H1 (cell line): ENCODE results near the gene TENT4A. TPM values are rescaled to one million over a fixed set of nuclear protein-coding genes. Genes with fewer than 3 reads are reported as not detected.
A peak's percentile ranks its signal among the peaks of the same experiment; 100 is the strongest.

ENCODE experiments used
- CTCF ChIA-PET: fragments of 300-600 bp; sonication (Branson Sonifier 250); formaldehyde crosslinking; loops from one replicate; lab custom pipeline; 2021; ENCODE audit not compliant: partially characterized antibody; lab: Charles Lee
- POLR2A ChIA-PET: fragments of 300-600 bp; sonication (Branson Sonifier 250); formaldehyde crosslinking; loops from one replicate; lab custom pipeline; 2021; ENCODE audit warnings: inconsistent platforms; ENCODE audit not compliant: partially characterized antibody; lab: Charles Lee
- DNase-seq, 2 experiments: peaks; one replicate each; pipeline versions ENCODE4 v3.0.0 to v3.0.0-alpha.2; 2010 to 2022; ENCODE audit warnings: low spot score in 2 of 2, low read depth in 1 of 2, mixed read lengths in 1 of 2
- FAIRE-seq: peaks from 2 replicates; lab custom pipeline; 2011; peaks lifted over from hg19 to GRCh38; lab: Jason Lieb, UNC
- H2AFZ ChIP-seq: 2 replicates; pipeline ENCODE4 v1.8.1; 2012; ENCODE audit warnings: low read length, inconsistent platforms
- H2AK5ac ChIP-seq: 2 replicates; pipeline ENCODE4 v1.6.1; 2013; ENCODE audit warnings: low read depth, low read length
- H2BK120ac ChIP-seq: replicated peaks from 2 replicates; pipeline ENCODE3; 2013; ENCODE audit warnings: low read depth, low read length, inconsistent platforms
- H2BK12ac ChIP-seq: 2 replicates; pipeline ENCODE4 v1.6.1; 2013; ENCODE audit warnings: low read depth, low read length
- H2BK15ac ChIP-seq: 2 replicates; pipeline ENCODE4 v1.6.1; 2013; ENCODE audit warnings: low read length
- H2BK20ac ChIP-seq: 2 replicates; pipeline ENCODE4 v1.6.1; 2013; ENCODE audit warnings: low read length
- H2BK5ac ChIP-seq: 2 replicates; pipeline ENCODE4 v1.6.1; 2013; ENCODE audit warnings: low read depth, low read length
- H3K14ac ChIP-seq: 2 replicates; pipeline ENCODE4 v1.6.1; 2013; ENCODE audit warnings: inconsistent platforms; ENCODE audit not compliant: insufficient read length
- H3K18ac ChIP-seq: 2 replicates; pipeline ENCODE4 v1.6.1; 2013; ENCODE audit warnings: low read length; ENCODE audit errors: extremely low read depth
- H3K23ac ChIP-seq: 2 replicates; pipeline ENCODE4 v1.6.1; 2013; ENCODE audit warnings: inconsistent platforms; ENCODE audit not compliant: insufficient read length
- H3K23me2 ChIP-seq: 2 replicates; pipeline ENCODE4 v1.6.1; 2013; ENCODE audit warnings: low read depth, low read length
- H3K27ac ChIP-seq: 2 replicates; pipeline ENCODE4 v1.6.1; 2011; ENCODE audit warnings: low read depth, low read length, inconsistent platforms
- H3K27me3 ChIP-seq, 4 experiments: replicated peaks in 1 of 4; 1 replicate in 1 of 4; 2 replicates in 3 of 4; pipeline versions ENCODE4 v1.6.1 to v1.8.1; 2011 to 2013; ENCODE audit warnings: low read length in 3 of 4, mild to moderate bottlenecking in 3 of 4, inconsistent platforms in 2 of 4, mixed read lengths in 2 of 4, moderate library complexity in 1 of 4; ENCODE audit not compliant: control insufficient read depth in 3 of 4, insufficient read depth in 3 of 4; ENCODE audit errors: extremely low read depth in 1 of 4
- H3K36me3 ChIP-seq, 4 experiments: 2 replicates each; pipeline versions ENCODE4 v1.6.1 to v1.8.1; 2011 to 2013; ENCODE audit warnings: mild to moderate bottlenecking in 4 of 4, low read length in 3 of 4, moderate library complexity in 2 of 4, control low read depth in 1 of 4, inconsistent platforms in 1 of 4; ENCODE audit not compliant: insufficient read depth in 4 of 4, control insufficient read depth in 2 of 4
- H3K4ac ChIP-seq: replicated peaks from 2 replicates; pipeline ENCODE3; 2013; ENCODE audit warnings: low read length, low read depth, mixed read lengths, inconsistent platforms; ENCODE audit not compliant: insufficient read length
- H3K4me1 ChIP-seq, 4 experiments: replicated peaks in 1 of 4; 1 replicate in 1 of 4; 2 replicates in 3 of 4; pipeline versions ENCODE4 v1.6.1 to v1.8.1; 2011 to 2013; ENCODE audit warnings: low read length in 3 of 4, inconsistent platforms in 2 of 4, mixed read lengths in 1 of 4; ENCODE audit not compliant: insufficient read depth in 4 of 4, control insufficient read depth in 3 of 4
- H3K4me2 ChIP-seq, 2 experiments: 2 replicates each; pipeline versions ENCODE4 v1.6.1 to v1.8.1; 2011 to 2013; ENCODE audit warnings: low read depth in 2 of 2, low read length in 2 of 2, control low read depth in 1 of 2, inconsistent platforms in 1 of 2, mild to moderate bottlenecking in 1 of 2; ENCODE audit not compliant: insufficient read depth in 1 of 2
- H3K4me3 ChIP-seq, 4 experiments: fragments of 200-600, 300-600 bp in 1 of 4; sonication (generic), shearing (Covaris generic), sonication (Bioruptor Twin) in 1 of 4; 2 replicates each; pipeline versions ENCODE4 v1.5.1 to v1.8.1; 2011 to 2016; ENCODE audit warnings: low read length in 4 of 4, low read depth in 3 of 4, control low read depth in 2 of 4, inconsistent platforms in 2 of 4, mild to moderate bottlenecking in 2 of 4, mixed read lengths in 1 of 4, moderate library complexity in 1 of 4; ENCODE audit not compliant: insufficient read depth in 2 of 4; ENCODE audit errors: extremely low read depth in 1 of 4
- H3K56ac ChIP-seq: replicated peaks from 2 replicates; pipeline ENCODE3; 2013; ENCODE audit warnings: low read depth, mild to moderate bottlenecking, mixed read lengths, low read length, inconsistent platforms; ENCODE audit not compliant: insufficient read length
- H3K79me1 ChIP-seq: 2 replicates; pipeline ENCODE4 v1.6.1; 2013; ENCODE audit warnings: low read depth, low read length, control low read depth
- H3K79me2 ChIP-seq, 2 experiments: 2 replicates each; pipeline versions ENCODE4 v1.6.1 to v1.8.1; 2012 to 2013; ENCODE audit warnings: low read length in 2 of 2, mild to moderate bottlenecking in 2 of 2, inconsistent platforms in 1 of 2; ENCODE audit not compliant: insufficient read depth in 2 of 2, control insufficient read depth in 1 of 2
- H3K9ac ChIP-seq, 4 experiments: replicated peaks in 1 of 4; 1 replicate in 1 of 4; 2 replicates in 3 of 4; pipeline versions ENCODE4 v1.6.1 to v1.8.1; 2011 to 2013; ENCODE audit warnings: low read depth in 3 of 4, low read length in 3 of 4, control low read depth in 2 of 4, mild to moderate bottlenecking in 2 of 4, moderate library complexity in 2 of 4, inconsistent platforms in 1 of 4; ENCODE audit errors: extremely low read depth in 1 of 4
- H3K9me3 ChIP-seq, 2 experiments: 2 replicates each; pipeline versions ENCODE4 v1.6.1 to v1.8.1; 2012 to 2013; ENCODE audit warnings: mild to moderate bottlenecking in 2 of 2, moderate library complexity in 2 of 2, control low read depth in 1 of 2, inconsistent platforms in 1 of 2, low read depth in 1 of 2, low read length in 1 of 2, mixed read lengths in 1 of 2; ENCODE audit not compliant: insufficient read depth in 2 of 2
- H4K20me1 ChIP-seq, 2 experiments: replicated peaks in 1 of 2; 2 replicates each; pipeline versions ENCODE3 to v1.8.1; 2011 to 2013; ENCODE audit warnings: inconsistent platforms in 2 of 2, low read length in 2 of 2, mild to moderate bottlenecking in 1 of 2; ENCODE audit not compliant: insufficient read depth in 2 of 2, control insufficient read depth in 1 of 2
- H4K5ac ChIP-seq: 2 replicates; pipeline ENCODE4 v1.6.1; 2013; ENCODE audit warnings: low read length, low read depth, mixed read lengths, inconsistent platforms; ENCODE audit not compliant: insufficient read length
- H4K8ac ChIP-seq: 2 replicates; pipeline ENCODE4 v1.8.0; 2013; ENCODE audit warnings: mild to moderate bottlenecking, moderate library complexity, low read length, inconsistent platforms; ENCODE audit not compliant: insufficient read depth; ENCODE audit errors: extremely low read depth
- H4K91ac ChIP-seq: replicated peaks from 2 replicates; pipeline ENCODE3; 2013; ENCODE audit warnings: low read length, mixed read lengths, inconsistent platforms; ENCODE audit not compliant: insufficient read length
- ASH2L ChIP-seq: fragments of 200-600, 300-600 bp; sonication (generic); IDR thresholded peaks from one replicate; pipeline ENCODE4 v1.7.1; 2017; ENCODE audit warnings: low read length
- CHD1 ChIP-seq: IDR thresholded peaks from 2 replicates; pipeline ENCODE4 v1.6.1; 2012; ENCODE audit warnings: low read depth, low read length, improper control_type of control experiment
- POLR2AphosphoS5 ChIP-seq: IDR thresholded peaks from 2 replicates; pipeline ENCODE4 v1.6.1; 2011; ENCODE audit warnings: low read depth, low read length
- SIN3A ChIP-seq, 2 experiments: IDR thresholded peaks in 1 of 2; conservative IDR thresholded peaks in 1 of 2; 2 replicates each; pipeline ENCODE4 v1.6.1; 2011 to 2012; ENCODE audit warnings: low read length in 2 of 2, improper control_type of control experiment in 1 of 2, low read depth in 1 of 2, mild to moderate bottlenecking in 1 of 2
- SP4 ChIP-seq: IDR thresholded peaks from 2 replicates; pipeline ENCODE4 v1.6.1; 2012; ENCODE audit warnings: low read length, inconsistent platforms
- SUZ12 ChIP-seq: fragments of 200-600 bp; sonication (generic); IDR thresholded peaks from 2 replicates; pipeline ENCODE4 v1.6.1; 2012; ENCODE audit warnings: mild to moderate bottlenecking, inconsistent platforms, low read length, moderate library complexity, mixed read lengths
- TAF7 ChIP-seq: optimal IDR thresholded peaks from 2 replicates; pipeline ENCODE3; 2011; ENCODE audit warnings: low read depth, mild to moderate bottlenecking, inconsistent platforms, low read length, moderate library complexity, borderline replicate concordance
- WGBS, 2 experiments: shearing (Covaris generic) in 1 of 2; methylation state at CpG; one replicate each; pipeline versions ENCODE4 v1.1.6 to v1.1.7; 2013 to 2015; ENCODE audit warnings: low lambda C conversion rate in 2 of 2, mixed read lengths in 2 of 2, inconsistent platforms in 1 of 2, low coverage in 1 of 2, missing lambda C conversion rate in 1 of 2; ENCODE audit not compliant: insufficient replicate concordance in 2 of 2, insufficient coverage in 1 of 2, insufficient read length in 1 of 2; ENCODE audit errors: extremely low coverage in 1 of 2, missing lambda C conversion rate in 1 of 2; 5-methylcytosine and 5-hydroxymethylcytosine counted together
- polyA plus RNA-seq, 7 experiments: library from polyadenylated mRNA; depleted of rRNA in 3 of 7; stranded (reverse) in 5 of 7; unstranded in 2 of 7; fragments of >200 nt in 5 of 7; fragments of 200-250 nt in 2 of 7; gene quantifications; 1 replicate in 5 of 7; 2 replicates in 1 of 7; 4 replicates in 1 of 7; pipeline versions ENCODE4 v1.2.1 to v1.2.3, GENCODE V29; 2011 to 2013; ENCODE audit warnings: missing spikeins in 2 of 7, mixed read lengths in 2 of 7
- total RNA-seq: library from RNA; stranded (reverse); fragmentation: NEBNext Ultra II Directional; extraction: Animal tissue kit (Norgen Biotek cat#: 25700); gene quantifications from 2 replicates; pipeline ENCODE4 v1.2.1, GENCODE V29; 2021

Gene TENT4A
- total and polyA plus RNA-seq, 2 of the 8 experiments (the other 6 are each of a cell fraction or from before 2014, with no cell fraction given), result 8.9 to 25.1 TPM

DNA sequence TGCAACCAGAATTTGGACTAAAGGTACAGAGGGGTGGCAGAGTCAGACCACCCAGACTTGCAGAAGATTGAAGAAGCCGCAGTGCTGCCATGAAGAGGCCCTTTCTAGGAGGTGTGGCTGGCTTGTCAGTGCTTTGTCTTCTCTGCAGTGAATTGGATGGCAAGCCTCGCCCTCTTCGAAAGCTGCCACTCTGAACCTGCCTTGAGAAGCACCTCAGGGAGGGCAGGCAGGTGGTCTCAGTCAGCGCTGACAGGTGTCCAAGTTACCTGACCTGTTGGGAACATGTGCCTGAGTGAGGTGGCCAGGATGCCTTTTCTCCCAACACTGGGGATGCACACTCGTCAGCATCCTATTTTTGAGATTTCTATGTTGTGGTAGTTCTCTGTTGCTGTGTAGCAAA, 6.2 kb downstream of the TENT4A start:
- TF ChIP-seq SIN3A (conservative IDR thresholded peaks at IDR 0.05 in 1 of 2, IDR thresholded peaks at IDR 0.05 in 1 of 2; ENCODE audit: low read depth in 1 of 2, low read length in 2 of 2), result no peak
- no peak for TF ChIP-seq TAF7
- TF ChIP-seq POLR2AphosphoS5, result no peak
- TF ChIP-seq SUZ12, result no peak
- TF ChIP-seq CHD1, result no peak
- TF ChIP-seq ASH2L, result no peak
- no peak for TF ChIP-seq SP4
- TF ChIP-seq, all 59 proteins: peak for 0
- H4K8ac ChIP-seq, result no peak overlapping the region
- H4K5ac ChIP-seq, result no peak overlapping the region
- H3K27me3 ChIP-seq, result no peaks in the 10 kb centered on the region
- H2BK12ac ChIP-seq, result no peak overlapping the region
- no peak overlapping the region for H2AK5ac ChIP-seq
- H2AFZ ChIP-seq, result no peak overlapping the region
- no peak overlapping the region for H3K56ac ChIP-seq
- H3K4ac ChIP-seq, result no peak overlapping the region
- ChIA-PET POLR2A (no interaction called here), CTCF (no interaction called here)
- H3K79me2 ChIP-seq, result peaks cover 18 to 98% of the 10 kb centered on the region in 2 experiments
- FAIRE-seq, result no peak
- H3K23me2 ChIP-seq, result no peaks in the 10 kb centered on the region; the same call in 1 of the 2 replicates
- H4K91ac ChIP-seq, result no peak overlapping the region
- peaks cover 40% of the 10 kb centered on the region for H3K79me1 ChIP-seq
- no peak overlapping the region for H2BK15ac ChIP-seq
- no peak overlapping the region for H3K23ac ChIP-seq
- H2BK120ac ChIP-seq, result no peak overlapping the region
- no peak overlapping the region for H3K27ac ChIP-seq
- H3K9ac ChIP-seq, result no peak overlapping the region
- no peak overlapping the region for H3K14ac ChIP-seq
- H2BK5ac ChIP-seq, result no peak overlapping the region
- H3K4me1 ChIP-seq, result peaks cover 3 to 15% (median 7%) of the 10 kb centered on the region in 4 experiments; a peak in 5 of 7 replicates
- no peak overlapping the region for H2BK20ac ChIP-seq
- H3K18ac ChIP-seq, result no peak overlapping the region
- 91% methylated on average over 5 of the region's 5 CpGs; no CpG with 5 or more reads in 1 of the 2 experiments for WGBS, 2 experiments
- H3K4me3 ChIP-seq, result no peak overlapping the region
- peaks cover 30 to 64% of the 10 kb centered on the region in 2 experiments for H4K20me1 ChIP-seq
- H3K4me2 ChIP-seq, result 0 out of 4 replicates have a peak overlapping the region, but pooled peaks of 1 of the 2 experiments have one; percentile 2
- DNase-seq, result no peak
- no peaks in the 10 kb centered on the region for H3K9me3 ChIP-seq
- H3K36me3 ChIP-seq, result no peaks in the 10 kb centered on the region
